Hepatocyte (in vitro differentiated cells): ENCODE data around the gene NHS.

Experiments used
- EZH2 ChIP-seq: fragments of 200-600 bp; sonication (generic); IDR thresholded peaks from 2 replicates; pipeline ENCODE4 v1.6.1; 2016; ENCODE audit warnings: antibody characterized with exemption, mild to moderate bottlenecking, borderline replicate concordance
- EZH2phosphoT487 ChIP-seq: fragments of 200-600 bp; sonication (generic); IDR thresholded peaks from one replicate; pipeline ENCODE4 v1.6.1; 2018; ENCODE audit warnings: antibody characterized with exemption, mild to moderate bottlenecking, low read depth, moderate library complexity; ENCODE audit not compliant: unreplicated experiment, severe bottlenecking
- TF ChIP-seq, protein P1 (sequence below): fragments of 200-600 bp; sonication (generic); IDR thresholded peaks from 2 replicates; pipeline ENCODE4 v1.5.1; 2016; ENCODE audit warnings: antibody characterized with exemption, mild to moderate bottlenecking; ENCODE audit not compliant: poor library complexity

DNA sequence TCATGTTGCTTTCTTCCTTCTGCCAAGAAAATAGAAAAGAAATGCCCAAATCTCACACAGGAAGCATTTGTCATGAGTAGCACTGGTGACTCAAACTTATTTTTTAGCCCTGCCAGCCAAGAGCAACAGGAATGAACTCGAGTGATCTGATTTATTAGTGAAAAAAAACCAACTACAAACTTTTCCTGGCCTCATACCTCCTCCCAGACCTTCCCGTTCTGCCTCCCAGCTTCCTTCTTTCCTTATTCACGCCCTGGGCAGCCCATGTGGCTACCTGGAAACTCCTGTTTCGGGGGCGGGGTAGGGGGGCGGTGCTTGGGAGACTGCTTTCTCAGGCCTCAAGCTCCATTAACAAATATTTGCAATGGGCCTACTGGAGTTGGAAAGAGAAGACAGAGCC is 178.5 kb downstream of the NHS start:
- TF ChIP-seq EZH2: no peak
- TF ChIP-seq, protein P1, sequence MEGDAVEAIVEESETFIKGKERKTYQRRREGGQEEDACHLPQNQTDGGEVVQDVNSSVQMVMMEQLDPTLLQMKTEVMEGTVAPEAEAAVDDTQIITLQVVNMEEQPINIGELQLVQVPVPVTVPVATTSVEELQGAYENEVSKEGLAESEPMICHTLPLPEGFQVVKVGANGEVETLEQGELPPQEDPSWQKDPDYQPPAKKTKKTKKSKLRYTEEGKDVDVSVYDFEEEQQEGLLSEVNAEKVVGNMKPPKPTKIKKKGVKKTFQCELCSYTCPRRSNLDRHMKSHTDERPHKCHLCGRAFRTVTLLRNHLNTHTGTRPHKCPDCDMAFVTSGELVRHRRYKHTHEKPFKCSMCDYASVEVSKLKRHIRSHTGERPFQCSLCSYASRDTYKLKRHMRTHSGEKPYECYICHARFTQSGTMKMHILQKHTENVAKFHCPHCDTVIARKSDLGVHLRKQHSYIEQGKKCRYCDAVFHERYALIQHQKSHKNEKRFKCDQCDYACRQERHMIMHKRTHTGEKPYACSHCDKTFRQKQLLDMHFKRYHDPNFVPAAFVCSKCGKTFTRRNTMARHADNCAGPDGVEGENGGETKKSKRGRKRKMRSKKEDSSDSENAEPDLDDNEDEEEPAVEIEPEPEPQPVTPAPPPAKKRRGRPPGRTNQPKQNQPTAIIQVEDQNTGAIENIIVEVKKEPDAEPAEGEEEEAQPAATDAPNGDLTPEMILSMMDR: no peak
- TF ChIP-seq EZH2phosphoT487: no peak
